Stimulated activated memory B cell treated with anti-CD40 and anti-IgM and Interleukin-4, amounts not matched to agents 10 μg/mL and 1 μg/mL and 100 μg/mL, for 72 hours (primary cell): Measurements from ENCODE around the gene EIF5.

Source experiments
- ATAC-seq: fragments of 150-1000 bp; cut with Tn5 transposase; 2 replicates; pipeline ENCODE4 v1.10.0; 2021
- H3K27ac Mint-ChIP-seq: one replicate; pipeline ENCODE4 v1.8.0; 2022; ENCODE audit warnings: mild to moderate bottlenecking, mixed read lengths
- H3K27me3 Mint-ChIP-seq: one replicate; pipeline ENCODE4 v1.8.0; 2022; ENCODE audit warnings: mixed read lengths
- H3K36me3 Mint-ChIP-seq: one replicate; pipeline ENCODE4 v1.8.0; 2022; ENCODE audit warnings: mixed read lengths
- H3K4me1 Mint-ChIP-seq: one replicate; pipeline ENCODE4 v1.8.0; 2022; ENCODE audit warnings: mixed read lengths
- H3K4me3 Mint-ChIP-seq: one replicate; pipeline ENCODE4 v1.8.0; 2022; ENCODE audit warnings: mild to moderate bottlenecking, moderate library complexity, mixed read lengths
- H3K9me3 Mint-ChIP-seq: one replicate; pipeline ENCODE4 v1.8.0; 2022; ENCODE audit warnings: mixed read lengths

EIF5 gene

GRCh38 chr14:103366741-103367140 is 32.7 kb downstream of the EIF5 start:
- peaks cover 10% of the 10 kb centered on the region for H3K27me3 Mint-ChIP-seq
- H3K27ac Mint-ChIP-seq: no peak overlapping the region
- H3K36me3 Mint-ChIP-seq: peaks cover 9% of the 10 kb centered on the region
- H3K9me3 Mint-ChIP-seq: peaks cover 9% of the 10 kb centered on the region
- ATAC-seq: no peak
- H3K4me1 Mint-ChIP-seq: no peaks in the 10 kb centered on the region
- no peak overlapping the region for H3K4me3 Mint-ChIP-seq

- Mint-ChIP-seq H3K27me3 (peaks cover 10% of the 10 kb centered on the region), H3K36me3 (peaks cover 9% of the 10 kb centered on the region), H3K27ac (no peak overlapping the region), H3K4me1 (no peaks in the 10 kb centered on the region), H3K9me3 (peaks cover 7% of the 10 kb centered on the region), H3K4me3 (no peak overlapping the region)
- ATAC-seq: no peak
These were observed 34.0 kb downstream of the EIF5 start for GRCh38 chr14:103367995-103368394.

GRCh38 chr14:103370087-103370486 is 36.0 kb downstream of the EIF5 start:
- Mint-ChIP-seq H3K27me3 (peaks cover 16% of the 10 kb centered on the region), H3K4me3 (no peak overlapping the region), H3K27ac (no peak overlapping the region)

GRCh38 chr14:103372017-103372416 is 38.0 kb downstream of the EIF5 start:
- H3K4me1 Mint-ChIP-seq: peaks cover 8% of the 10 kb centered on the region
- H3K4me3 Mint-ChIP-seq: no peak overlapping the region
- H3K9me3 Mint-ChIP-seq: no peaks in the 10 kb centered on the region
- H3K36me3 Mint-ChIP-seq: no peaks in the 10 kb centered on the region
- peaks cover 16% of the 10 kb centered on the region for H3K27me3 Mint-ChIP-seq
- no peak overlapping the region for H3K27ac Mint-ChIP-seq
- ATAC-seq: no peak

More at GRCh38 chr14:103370087-103370486, 36.0 kb downstream of the EIF5 start:
- no peaks in the 10 kb centered on the region for H3K9me3 Mint-ChIP-seq
- no peaks in the 10 kb centered on the region for H3K36me3 Mint-ChIP-seq
- no peak for ATAC-seq
- peaks cover 8% of the 10 kb centered on the region for H3K4me1 Mint-ChIP-seq

GRCh38 chr14:103372552-103373304 is 38.7 kb downstream of the EIF5 start:
- peaks cover 8% of the 10 kb centered on the region for H3K4me1 Mint-ChIP-seq
- H3K4me3 Mint-ChIP-seq: no peak overlapping the region
- H3K9me3 Mint-ChIP-seq: no peaks in the 10 kb centered on the region
- ATAC-seq: no peak
- H3K36me3 Mint-ChIP-seq: no peaks in the 10 kb centered on the region
- peaks cover 16% of the 10 kb centered on the region for H3K27me3 Mint-ChIP-seq
- no peak overlapping the region for H3K27ac Mint-ChIP-seq

- H3K36me3 Mint-ChIP-seq: no peaks in the 10 kb centered on the region
- ATAC-seq: no peak
- H3K27me3 Mint-ChIP-seq: peaks cover 16% of the 10 kb centered on the region
- no peak overlapping the region for H3K4me3 Mint-ChIP-seq
- H3K4me1 Mint-ChIP-seq: peaks cover 8% of the 10 kb centered on the region
- H3K9me3 Mint-ChIP-seq: no peaks in the 10 kb centered on the region
- H3K27ac Mint-ChIP-seq: no peak overlapping the region
These were observed 40.1 kb downstream of the EIF5 start for GRCh38 chr14:103374121-103374520.

GRCh38 chr14:103377522-103378037 is 43.5 kb downstream of the EIF5 start:
- no peak overlapping the region for H3K27ac Mint-ChIP-seq
- H3K4me1 Mint-ChIP-seq: peaks cover 14% of the 10 kb centered on the region
- H3K4me3 Mint-ChIP-seq: no peak overlapping the region
- H3K36me3 Mint-ChIP-seq: no peaks in the 10 kb centered on the region
- ATAC-seq: no peak
- H3K9me3 Mint-ChIP-seq: no peaks in the 10 kb centered on the region
- peaks cover 37% of the 10 kb centered on the region for H3K27me3 Mint-ChIP-seq

GRCh38 chr14:103378038-103378854 is 44.2 kb downstream of the EIF5 start:
- ATAC-seq: no peak
- Mint-ChIP-seq H3K9me3 (no peaks in the 10 kb centered on the region), H3K27me3 (peaks cover 41% of the 10 kb centered on the region), H3K27ac (no peak overlapping the region), H3K36me3 (no peaks in the 10 kb centered on the region), H3K4me1 (peaks cover 14% of the 10 kb centered on the region), H3K4me3 (no peak overlapping the region)

GRCh38 chr14:103380719-103381377 is 46.8 kb downstream of the EIF5 start:
- no peak overlapping the region for H3K4me3 Mint-ChIP-seq
- no peaks in the 10 kb centered on the region for H3K9me3 Mint-ChIP-seq
- H3K4me1 Mint-ChIP-seq: peaks cover 19% of the 10 kb centered on the region
- H3K36me3 Mint-ChIP-seq: no peaks in the 10 kb centered on the region
- ATAC-seq: no peak
- no peak overlapping the region for H3K27ac Mint-ChIP-seq
- H3K27me3 Mint-ChIP-seq: peaks cover 27% of the 10 kb centered on the region

- no peak for ATAC-seq
- H3K4me1 Mint-ChIP-seq: peaks cover 34% of the 10 kb centered on the region
- peaks cover 27% of the 10 kb centered on the region for H3K27me3 Mint-ChIP-seq
- no peak overlapping the region for H3K4me3 Mint-ChIP-seq
- H3K27ac Mint-ChIP-seq: no peak overlapping the region
- H3K36me3 Mint-ChIP-seq: no peaks in the 10 kb centered on the region
- H3K9me3 Mint-ChIP-seq: no peaks in the 10 kb centered on the region
These were observed 48.3 kb downstream of the EIF5 start for GRCh38 chr14:103382376-103382775.

GRCh38 chr14:103384450-103385151 is 50.6 kb downstream of the EIF5 start:
- peak overlapping the region; percentile 95 for H3K27ac Mint-ChIP-seq
- no peak for ATAC-seq
- H3K4me3 Mint-ChIP-seq: peak overlapping the region; percentile 96
- no peaks in the 10 kb centered on the region for H3K9me3 Mint-ChIP-seq
- no peaks in the 10 kb centered on the region for H3K36me3 Mint-ChIP-seq
- H3K27me3 Mint-ChIP-seq: peaks cover 27% of the 10 kb centered on the region
- peaks cover 53% of the 10 kb centered on the region for H3K4me1 Mint-ChIP-seq

GRCh38 chr14:103385152-103385928 is 51.3 kb downstream of the EIF5 start, which contains the start of gene MARK3:
TSS of gene MARK3 (plus strand) at chr14:103385415. CDS start at chr14:103386030, 615 bp downstream.
- peak within 1 kb of the TSS; percentile 95 for H3K27ac Mint-ChIP-seq
- peaks cover 53% of the 10 kb centered on the region for H3K4me1 Mint-ChIP-seq
- H3K27me3 Mint-ChIP-seq: peaks cover 27% of the 10 kb centered on the region
- peak; percentile 98 for ATAC-seq
- H3K9me3 Mint-ChIP-seq: no peaks in the 10 kb centered on the region
- H3K36me3 Mint-ChIP-seq: no peaks in the 10 kb centered on the region
- peak within 1 kb of the TSS; percentile 96 for H3K4me3 Mint-ChIP-seq

GRCh38 chr14:103385929-103386712 is 52.1 kb downstream of the EIF5 start:
- H3K4me1 Mint-ChIP-seq: peaks cover 53% of the 10 kb centered on the region

More at GRCh38 chr14:103385929-103386712, 52.1 kb downstream of the EIF5 start:
- ATAC-seq: peak; percentile 1
- Mint-ChIP-seq H3K4me3 (peak overlapping the region; percentile 96), H3K9me3 (no peaks in the 10 kb centered on the region), H3K36me3 (no peaks in the 10 kb centered on the region), H3K27ac (peak overlapping the region; percentile 95), H3K27me3 (peaks cover 21% of the 10 kb centered on the region)
